ENCODE measurements around the gene UBA7. TPM values are rescaled to one million over a fixed set of nuclear protein-coding genes. Genes with fewer than 3 reads are reported as not detected.
"Not testable (repeated sequence)": the region's sequence is repeated elsewhere in the genome, so short reads cannot be mapped to it uniquely, and the experiment has no call there.

Gene UBA7
- total RNA-seq, 1 donor = 44.0 TPM

GRCh38 chr3:49788056-49788455, 25.7 kb downstream of the UBA7 start:
- no peak for DNase-seq (ENCODE audit: low read depth)
- H3K4me3 ChIP-seq (ENCODE audit: low read depth, low read length) = no peak overlapping the region
- no peak for TF ChIP-seq CTCF (IDR thresholded peaks at IDR 0.05; ENCODE audit: insufficient read depth, low read depth, low read length)

DNA sequence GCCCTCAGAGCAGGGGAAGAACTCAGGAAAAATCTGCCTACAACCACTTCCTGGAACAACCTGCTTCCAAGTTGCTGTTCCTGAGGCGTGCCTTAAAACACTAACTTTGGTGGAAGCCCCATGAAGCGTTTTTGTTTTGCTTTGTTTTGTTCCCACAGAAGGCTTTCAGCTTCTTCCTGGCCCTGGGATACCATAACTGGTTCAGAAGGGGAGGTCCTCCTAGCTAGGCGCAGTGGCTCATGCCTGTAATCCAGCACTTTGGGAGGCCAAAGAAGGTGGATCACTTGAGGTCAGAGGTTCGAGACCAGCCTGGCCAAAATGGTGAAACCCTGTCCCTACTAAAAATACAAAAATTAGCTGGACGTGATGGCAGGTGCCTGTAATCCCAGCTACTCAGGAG, 26.2 kb downstream of the UBA7 start:
- DNase-seq (ENCODE audit: low read depth) = no peak
- TF ChIP-seq CTCF (IDR thresholded peaks at IDR 0.05; ENCODE audit: insufficient read depth, low read depth, low read length) = no peak
- H3K4me3 ChIP-seq (ENCODE audit: low read depth, low read length) = no peak overlapping the region

DNA sequence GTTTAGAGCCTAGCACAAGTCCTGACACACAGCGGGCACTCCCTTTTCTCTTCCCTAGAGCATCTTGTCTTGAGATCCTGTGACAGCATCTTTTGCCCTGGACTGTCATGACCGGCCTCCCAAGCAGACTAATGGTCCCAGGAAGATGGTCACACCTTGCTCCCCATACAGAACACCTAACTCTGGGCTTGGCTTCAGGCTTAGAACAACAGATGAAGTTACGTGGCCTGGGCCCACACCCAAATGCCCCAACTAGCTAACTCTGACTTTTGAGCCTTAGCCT, 26.6 kb downstream of the UBA7 start:
- no peak for DNase-seq (ENCODE audit: low read depth)
- no peak for TF ChIP-seq CTCF (IDR thresholded peaks at IDR 0.05; ENCODE audit: insufficient read depth, low read depth, low read length)
- H3K4me3 ChIP-seq (ENCODE audit: low read depth, low read length) = no peak overlapping the region

GRCh38 chr3:49786357-49787181, 27.2 kb downstream of the UBA7 start, which contains the start of gene IP6K1:
Gene IP6K1 (minus strand): TSS chr3:49786542. CDS start chr3:49748040, 38,502 bp downstream.
- no peak for TF ChIP-seq CTCF (IDR thresholded peaks at IDR 0.05; ENCODE audit: insufficient read depth, low read depth, low read length)
- peak within 1 kb of the TSS; percentile 87 for H3K4me3 ChIP-seq (ENCODE audit: low read depth, low read length)

DNA sequence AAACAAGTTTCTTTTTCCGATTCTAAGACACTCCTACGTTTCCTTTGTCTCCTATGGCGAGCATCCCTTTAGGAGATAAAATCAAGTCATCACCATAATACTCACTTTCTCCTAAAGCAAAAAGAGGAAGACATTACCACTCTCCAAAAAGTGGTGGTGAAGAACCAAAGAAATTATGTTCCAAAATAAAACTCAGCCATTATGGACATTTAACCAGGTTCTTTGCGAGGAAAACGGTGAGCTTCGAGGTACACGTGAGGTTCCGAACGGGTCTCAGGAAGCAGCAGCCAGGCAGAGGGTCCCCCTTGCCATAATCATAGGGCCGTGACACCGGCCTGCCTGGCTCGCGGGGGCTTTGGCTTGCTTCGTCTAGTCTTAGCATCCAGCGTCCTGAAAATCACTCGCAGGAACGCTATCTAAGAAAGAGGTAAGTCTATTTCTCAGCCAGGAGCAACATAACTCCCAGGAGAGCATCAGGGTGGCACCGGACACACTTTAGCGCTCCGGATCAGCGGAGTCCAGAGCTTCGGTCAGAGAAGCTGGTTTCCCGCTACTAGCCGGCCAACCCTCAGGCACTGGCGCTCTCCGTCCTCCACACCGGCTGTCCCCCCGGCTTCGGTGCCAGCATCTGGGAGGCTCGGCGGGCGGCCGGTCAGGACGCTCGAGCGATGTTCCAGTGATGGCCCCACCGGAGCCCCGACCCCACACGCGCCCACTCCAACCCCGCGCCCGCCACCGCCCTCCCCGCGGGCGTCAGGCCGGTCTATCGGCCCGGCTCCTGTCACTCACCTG, 28.0 kb downstream of the UBA7 start:
- DNase-seq (ENCODE audit: low read depth) = peak; percentile 45
- H3K4me3 ChIP-seq (ENCODE audit: low read depth, low read length) = peak overlapping the region; percentile 87
- TF ChIP-seq CTCF (IDR thresholded peaks at IDR 0.05; ENCODE audit: insufficient read depth, low read depth, low read length) = no peak

More at GRCh38 chr3:49786357-49787181, 27.2 kb downstream of the UBA7 start, which contains the start of gene IP6K1:
- peak; percentile 100 for DNase-seq (ENCODE audit: low read depth)

GRCh38 chr3:49782277-49782676, 31.5 kb downstream of the UBA7 start:
- H3K4me3 ChIP-seq (ENCODE audit: low read depth, low read length); DNase-seq (ENCODE audit: low read depth): not testable (repeated sequence)

- no peak overlapping the region for H3K4me3 ChIP-seq (ENCODE audit: low read depth, low read length)
- peak; percentile 94 for DNase-seq (ENCODE audit: low read depth)
- no peak for TF ChIP-seq CTCF (IDR thresholded peaks at IDR 0.05; ENCODE audit: insufficient read depth, low read depth, low read length)
These were observed 32.1 kb downstream of the UBA7 start for GRCh38 chr3:49781415-49782199.

- H3K4me3 ChIP-seq (ENCODE audit: low read depth, low read length); DNase-seq (ENCODE audit: low read depth): not testable (repeated sequence)
These were observed 32.8 kb downstream of the UBA7 start for GRCh38 chr3:49780975-49781365.
